H9 (cell line): Measurements from ENCODE around the gene ZBTB25. TPM values are rescaled to one million over a fixed set of nuclear protein-coding genes. Genes with fewer than 3 reads are reported as not detected.

Source experiments
- DNase-seq: peaks from one replicate; pipeline ENCODE4 v3.0.0-alpha.2; 2017
- H2AFZ ChIP-seq: one replicate; pipeline ENCODE4 v1.6.1; 2013; ENCODE audit warnings: mild to moderate bottlenecking, low read length, control low read depth, moderate library complexity
- H2AK5ac ChIP-seq: 2 replicates; pipeline ENCODE4 v1.6.1; 2013; ENCODE audit warnings: low read length, control low read depth, mixed read lengths; ENCODE audit not compliant: insufficient read length
- H2BK120ac ChIP-seq: one replicate; pipeline ENCODE4 v1.6.1; 2013; ENCODE audit warnings: low read depth, mild to moderate bottlenecking, low read length, control low read depth, inconsistent platforms; ENCODE audit not compliant: poor library complexity, severe bottlenecking
- H2BK12ac ChIP-seq: 2 replicates; pipeline ENCODE4 v1.6.1; 2013; ENCODE audit warnings: low read length, control low read depth, mixed read lengths, low read depth; ENCODE audit not compliant: insufficient read length
- H2BK15ac ChIP-seq: 2 replicates; pipeline ENCODE4 v1.6.1; 2013; ENCODE audit warnings: low read depth, low read length, control low read depth
- H2BK20ac ChIP-seq: one replicate; pipeline ENCODE4 v1.6.1; 2013; ENCODE audit warnings: low read depth, mild to moderate bottlenecking, low read length, control low read depth, inconsistent platforms; ENCODE audit not compliant: poor library complexity, severe bottlenecking
- H2BK5ac ChIP-seq: 2 replicates; pipeline ENCODE4 v1.6.1; 2013; ENCODE audit warnings: low read length, control low read depth, mixed read lengths; ENCODE audit not compliant: insufficient read length
- H3K14ac ChIP-seq: 2 replicates; pipeline ENCODE4 v1.6.1; 2013; ENCODE audit warnings: low read length, control low read depth; ENCODE audit not compliant: insufficient read depth
- H3K18ac ChIP-seq: 2 replicates; pipeline ENCODE4 v1.6.1; 2013; ENCODE audit warnings: low read depth, mild to moderate bottlenecking, mixed read lengths, low read length, control low read depth; ENCODE audit not compliant: insufficient read length
- H3K23ac ChIP-seq: 2 replicates; pipeline ENCODE4 v1.6.1; 2013; ENCODE audit warnings: low read length, control low read depth, mixed read lengths, low read depth; ENCODE audit not compliant: insufficient read length
- H3K23me2 ChIP-seq: 2 replicates; pipeline ENCODE4 v1.6.1; 2013; ENCODE audit warnings: low read depth, mild to moderate bottlenecking, mixed read lengths, low read length, control low read depth; ENCODE audit not compliant: insufficient read length, poor library complexity, severe bottlenecking
- H3K27ac ChIP-seq: 2 replicates; pipeline ENCODE4 v1.5.1; 2013; ENCODE audit warnings: low read length, control low read depth, mixed read lengths, low read depth; ENCODE audit not compliant: insufficient read length
- H3K27me3 ChIP-seq: 2 replicates; pipeline ENCODE4 v1.6.1; 2013; ENCODE audit warnings: low read length, control low read depth, inconsistent platforms; ENCODE audit not compliant: insufficient read depth
- H3K4ac ChIP-seq: 2 replicates; pipeline ENCODE4 v1.6.1; 2013; ENCODE audit warnings: low read depth, mild to moderate bottlenecking, control low read depth, inconsistent platforms, low read length, moderate library complexity
- H3K4me1 ChIP-seq: 2 replicates; pipeline ENCODE4 v1.6.1; 2013; ENCODE audit warnings: low read length, control low read depth, inconsistent platforms; ENCODE audit not compliant: insufficient read depth
- H3K4me2 ChIP-seq: 2 replicates; pipeline ENCODE4 v1.6.1; 2013; ENCODE audit warnings: low read length, control low read depth, mixed read lengths; ENCODE audit not compliant: insufficient read length, insufficient read depth
- H3K56ac ChIP-seq: 2 replicates; pipeline ENCODE4 v1.6.1; 2013; ENCODE audit warnings: low read depth, mild to moderate bottlenecking, mixed read lengths, low read length, control low read depth; ENCODE audit not compliant: insufficient read length
- H3K79me1 ChIP-seq: 2 replicates; pipeline ENCODE4 v1.6.1; 2013; ENCODE audit warnings: low read depth, mild to moderate bottlenecking, moderate library complexity, low read length, control low read depth, inconsistent platforms; ENCODE audit not compliant: insufficient read depth, poor library complexity, severe bottlenecking
- H3K79me2 ChIP-seq: 2 replicates; pipeline ENCODE4 v1.6.1; 2013; ENCODE audit warnings: low read length, control low read depth, inconsistent platforms; ENCODE audit not compliant: insufficient read depth
- H3K9ac ChIP-seq: 2 replicates; pipeline ENCODE4 v1.6.1; 2013; ENCODE audit warnings: low read length, control low read depth, mixed read lengths; ENCODE audit not compliant: insufficient read length; ENCODE audit errors: extremely low read depth
- H3K9me3 ChIP-seq: one replicate; pipeline ENCODE4 v1.6.1; 2013; ENCODE audit warnings: low read depth, low read length, inconsistent platforms; ENCODE audit not compliant: control insufficient read depth
- H3T11ph ChIP-seq: one replicate; pipeline ENCODE4 v1.6.1; 2013; ENCODE audit warnings: mild to moderate bottlenecking, low read length, control low read depth, inconsistent platforms
- H4K20me1 ChIP-seq: one replicate; pipeline ENCODE4 v1.6.1; 2013; ENCODE audit not compliant: control insufficient read depth, insufficient read length, insufficient read depth
- H4K5ac ChIP-seq: 2 replicates; pipeline ENCODE4 v1.6.1; 2013; ENCODE audit warnings: low read depth, mild to moderate bottlenecking, mixed read lengths, low read length, control low read depth; ENCODE audit not compliant: insufficient read length
- H4K8ac ChIP-seq: replicated peaks from 2 replicates; pipeline ENCODE4 v1.6.1; 2013; ENCODE audit warnings: low read length, control low read depth, mixed read lengths, low read depth; ENCODE audit not compliant: insufficient read length
- H4K91ac ChIP-seq: 2 replicates; pipeline ENCODE4 v1.6.1; 2013; ENCODE audit warnings: low read depth, mild to moderate bottlenecking, moderate library complexity, mixed read lengths, low read length, control low read depth; ENCODE audit not compliant: insufficient read length
- H3K27ac Mint-ChIP-seq, 3 experiments: 2 replicates in 2 of 3; 3 replicates in 1 of 3; pipeline ENCODE4 v1.8.0; 2020 to 2021; ENCODE audit warnings: mixed read lengths in 3 of 3, mild to moderate bottlenecking in 1 of 3, moderate library complexity in 1 of 3
- H3K27me3 Mint-ChIP-seq: 2 replicates; pipeline ENCODE4 v1.8.0; 2021; ENCODE audit warnings: low read depth, mild to moderate bottlenecking, moderate library complexity, mixed read lengths
- H3K36me3 Mint-ChIP-seq, 3 experiments: 2 replicates in 2 of 3; 3 replicates in 1 of 3; pipeline ENCODE4 v1.8.0; 2020 to 2021; ENCODE audit warnings: low read depth in 3 of 3, mixed read lengths in 3 of 3; ENCODE audit not compliant: insufficient read depth in 1 of 3
- H3K4me1 Mint-ChIP-seq, 2 experiments: 2 replicates each; pipeline ENCODE4 v1.8.0; 2020; ENCODE audit warnings: mixed read lengths in 2 of 2
- H3K4me3 Mint-ChIP-seq, 2 experiments: 2 replicates in 1 of 2; 3 replicates in 1 of 2; pipeline ENCODE4 v1.8.0; 2020 to 2021; ENCODE audit warnings: mild to moderate bottlenecking in 2 of 2, mixed read lengths in 2 of 2, moderate library complexity in 1 of 2
- H3K9me3 Mint-ChIP-seq, 2 experiments: 2 replicates in 1 of 2; 3 replicates in 1 of 2; pipeline ENCODE4 v1.8.0; 2020; ENCODE audit warnings: mild to moderate bottlenecking in 2 of 2, mixed read lengths in 2 of 2, moderate library complexity in 1 of 2
- CTCF ChIP-seq: fragments of 200-600 bp; sonication (generic); conservative IDR thresholded peaks from 3 replicates; pipeline ENCODE4 v1.8.0; 2021; ENCODE audit warnings: antibody characterized with exemption, mild to moderate bottlenecking
- WGBS: extraction: QIAGEN DNeasy Blood & Tissue Kit; methylation state at CpG from one replicate; pipeline ENCODE4 v1.1.7; 2013; ENCODE audit warnings: missing lambda C conversion rate, low lambda C conversion rate, mixed read lengths; ENCODE audit not compliant: insufficient read length; ENCODE audit errors: extremely low coverage; 5-methylcytosine and 5-hydroxymethylcytosine counted together
- total RNA-seq: library from RNA; stranded (reverse); gene quantifications from 2 replicates; pipeline ENCODE4 v1.2.1, GENCODE V29; 2021

The ZBTB25 gene
- total RNA-seq, 1 experiment from 2014 or later: 8.2 TPM

GRCh38 chr14:64475585-64476273, 27.9 kb downstream of the ZBTB25 start:
- H3K79me2 ChIP-seq: no peaks in the 10 kb centered on the region
- no peak overlapping the region for H3K27ac ChIP-seq
- H4K5ac ChIP-seq: no peak overlapping the region
- Mint-ChIP-seq H3K27ac (peak overlapping the region in 1 of 3 experiments; percentile 14; a peak in 2 of 7 replicates), H3K4me3 (no peak overlapping the region), H3K9me3 (no peaks in the 10 kb centered on the region), H3K36me3 (no peaks in the 10 kb centered on the region; a peak in 2 of 7 replicates), H3K4me1 (peaks cover 6 to 11% of the 10 kb centered on the region in 2 experiments), H3K27me3 (no peaks in the 10 kb centered on the region)
- no peak overlapping the region for H2BK5ac ChIP-seq
- H2AFZ ChIP-seq: no peak overlapping the region
- WGBS: no CpG with 5 or more reads among the region's 8 CpGs
- H3K18ac ChIP-seq: no peak overlapping the region
- no peak overlapping the region for H2BK20ac ChIP-seq
- H3K14ac ChIP-seq: no peak overlapping the region
- no peak overlapping the region for H4K91ac ChIP-seq
- no peaks in the 10 kb centered on the region for H3K23me2 ChIP-seq
- H3K9me3 ChIP-seq: no peaks in the 10 kb centered on the region
- H3K79me1 ChIP-seq: no peaks in the 10 kb centered on the region
- H2BK120ac ChIP-seq: no peak overlapping the region
- no peaks in the 10 kb centered on the region for H3K4me1 ChIP-seq
- H2BK12ac ChIP-seq: no peak overlapping the region
- no peaks in the 10 kb centered on the region for H4K20me1 ChIP-seq
- H3K27me3 ChIP-seq: no peaks in the 10 kb centered on the region
- no peak overlapping the region for H3K56ac ChIP-seq
- no peak overlapping the region for H3T11ph ChIP-seq
- H2AK5ac ChIP-seq: no peak overlapping the region
- no peak overlapping the region for H3K23ac ChIP-seq
- no peak overlapping the region for H2BK15ac ChIP-seq
- no peak overlapping the region for H4K8ac ChIP-seq
- no peak overlapping the region for H3K4ac ChIP-seq
- H3K4me2 ChIP-seq: no peak overlapping the region
- H3K9ac ChIP-seq: no peak overlapping the region
- no peak for TF ChIP-seq CTCF
- DNase-seq: no peak
